ENCODE data around the gene THADA.

The THADA gene

GRCh38 chr2:43491065-43491639 is 104.7 kb downstream of the THADA start:
- DNase-seq: no peak

GRCh38 chr2:43490252-43490786 is 105.5 kb downstream of the THADA start:
- no peak for DNase-seq

- no peak for DNase-seq
Observed at GRCh38 chr2:43488737-43489136, 107.1 kb downstream of the THADA start.

GRCh38 chr2:43486603-43487002 is 109.2 kb downstream of the THADA start:
- no peak for DNase-seq

GRCh38 chr2:43484323-43484930 is 111.4 kb downstream of the THADA start:
- peak; percentile 38 for DNase-seq

- DNase-seq: no peak
Observed at GRCh38 chr2:43482961-43483360, 112.9 kb downstream of the THADA start.

- DNase-seq: no peak
Observed at GRCh38 chr2:43481927-43482542, 113.8 kb downstream of the THADA start.

GRCh38 chr2:43480874-43481273 is 115.0 kb downstream of the THADA start:
- no peak for DNase-seq

- DNase-seq: no peak
Observed at GRCh38 chr2:43478412-43479086, 117.3 kb downstream of the THADA start.

GRCh38 chr2:43475922-43476321 is 119.9 kb downstream of the THADA start:
- DNase-seq: no peak

- DNase-seq: no peak
Observed at GRCh38 chr2:43475137-43475846, 120.5 kb downstream of the THADA start.

- DNase-seq: no peak
Observed at GRCh38 chr2:43474273-43474672, 121.6 kb downstream of the THADA start.

GRCh38 chr2:43473767-43474166 is 122.1 kb downstream of the THADA start:
- DNase-seq: no peak

GRCh38 chr2:43472527-43473194 is 123.2 kb downstream of the THADA start:
- no peak for DNase-seq

- no peak for DNase-seq
Observed at GRCh38 chr2:43469713-43470112, 126.1 kb downstream of the THADA start.

GRCh38 chr2:43469094-43469493 is 126.7 kb downstream of the THADA start:
- no peak for DNase-seq

- DNase-seq: no peak
Observed at GRCh38 chr2:43467891-43468290, 127.9 kb downstream of the THADA start.

- no peak for DNase-seq
Observed at GRCh38 chr2:43465234-43465633, 130.6 kb downstream of the THADA start.

- no peak for DNase-seq
Observed at GRCh38 chr2:43464590-43464989, 131.2 kb downstream of the THADA start.

- DNase-seq: no peak
Observed at GRCh38 chr2:43462866-43463641, 132.8 kb downstream of the THADA start.

- no peak for DNase-seq
Observed at GRCh38 chr2:43461453-43462073, 134.3 kb downstream of the THADA start.

Data from central memory CD4-positive, alpha-beta T cell (primary cell).